ENCODE data around the gene PUM1. TPM values are rescaled to one million over a fixed set of nuclear protein-coding genes. Genes with fewer than 3 reads are reported as not detected.

Gene PUM1
- total and polyA plus RNA-seq, 2 donors (not counting 3 experiments of a cell fraction or from before 2014, with no cell fraction given): 94.7 to 124 TPM

DNA sequence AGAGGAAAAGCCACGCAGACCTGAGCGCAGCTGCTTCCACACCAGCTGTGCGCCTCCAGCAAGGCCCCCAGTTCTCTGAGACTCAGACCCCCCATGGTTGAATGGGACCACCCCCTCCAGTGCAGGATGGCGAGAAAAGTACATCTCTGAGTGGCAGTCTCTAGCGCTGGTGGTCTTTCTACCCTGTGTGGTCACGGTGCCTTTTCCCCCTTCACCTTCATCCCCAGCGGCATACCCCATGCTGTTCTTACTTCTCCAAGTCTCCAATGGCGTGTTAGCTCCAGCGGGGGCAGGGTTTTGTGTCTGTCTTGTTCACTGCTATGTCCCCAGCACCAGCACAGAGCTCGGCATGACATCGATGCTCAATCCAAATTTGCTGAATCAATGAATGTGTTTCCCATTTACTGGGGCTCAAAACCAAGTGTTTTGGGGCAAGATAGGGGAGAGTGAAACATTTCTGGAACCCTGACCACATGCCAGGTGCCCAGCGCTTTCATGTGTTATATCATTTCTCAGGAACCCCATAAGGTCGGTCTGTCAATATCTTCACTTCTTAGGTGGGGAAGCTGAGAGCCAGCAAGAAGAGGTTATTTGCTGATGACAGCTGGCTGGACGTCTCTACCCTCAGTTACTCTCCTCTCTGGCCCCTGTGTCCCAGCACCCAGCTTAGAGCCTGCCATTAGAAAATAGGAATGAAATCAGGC lies 156.0 kb downstream of the PUM1 start:
- ChIA-PET CTCF (interaction anchor here (0.7 to 8.1 kb wide), 10 partner anchors 27 to 190 kb away, joined by 3 to 528 read pairs (median 5); no protein-coding TSS in a partner anchor), POLR2A (no interaction called here)
- Histone ChIP-seq H3K9me3 (replicated peaks; ENCODE audit: control insufficient read depth, insufficient read depth, low read length) (no peaks in the 10 kb centered on the region), H3K36me3 (ENCODE audit: control insufficient read depth in 2 of 2, extremely low read depth in 1 of 2, insufficient read depth in 2 of 2, low read length in 2 of 2) (no peaks in the 10 kb centered on the region), H3K27ac (ENCODE audit: insufficient read depth, low read depth, low read length) (no peak overlapping the region), H3K79me2 (ENCODE audit: control insufficient read depth, insufficient read depth, low read length) (no peaks in the 10 kb centered on the region), H3K4me1 (ENCODE audit: control insufficient read depth, extremely low read depth, insufficient read depth, low read length) (peaks cover 6% of the 10 kb centered on the region), H3K9ac (replicated peaks; ENCODE audit: extremely low read depth, insufficient read depth, low read length) (no peak overlapping the region), H3K9me1 (replicated peaks; ENCODE audit: control insufficient read depth, extremely low read depth, insufficient read depth, low read length) (no peaks in the 10 kb centered on the region), H3K4me2 (ENCODE audit: insufficient read depth, low read length) (peak overlapping the region; percentile 57), H2AFZ (ENCODE audit: low read depth, low read length) (no peak overlapping the region), H4K20me1 (replicated peaks; ENCODE audit: control insufficient read depth, extremely low read depth, insufficient read depth, low read length) (no peaks in the 10 kb centered on the region), H3K4me3 (replicated peaks in 1 of 3; ENCODE audit: insufficient read depth in 1 of 3, low read depth in 1 of 3, low read length in 3 of 3) (no peak overlapping the region), H3K27me3 (ENCODE audit: control insufficient read depth in 2 of 2, insufficient read depth in 2 of 2, low read length in 2 of 2) (no peaks in the 10 kb centered on the region)
- dilution Hi-C loops (cut with MboI; ENCODE audit: extremely low pct_ligation_motif_present, low sequenced_read_pairs) (loop anchor here (25.0 kb wide), 1 partner anchor 97 kb away; no protein-coding TSS in a partner anchor), intact Hi-C loops (cut with micrococcal nuclease) (no loop called here)
- DNase-seq (ENCODE audit: low read depth, low spot score) (no peak), FAIRE-seq (peak; percentile 4)
- no TSS peak for BruUV-seq (replicated peaks)
- TF ChIP-seq POLR2A (IDR thresholded peaks at IDR 0.05; ENCODE audit: low read depth, low read length) (no peak), MYC (IDR thresholded peaks at IDR 0.05; ENCODE audit: low read depth, low read length) (no peak), GATA2 (IDR thresholded peaks at IDR 0.05; ENCODE audit: insufficient read depth, insufficient read length, low read depth, low read length) (no peak), POLR2AphosphoS5 (IDR thresholded peaks at IDR 0.05; ENCODE audit: insufficient read depth, low read depth, low read length) (no peak), FOS (IDR thresholded peaks at IDR 0.05; ENCODE audit: borderline replicate concordance, insufficient read depth, low read length) (no peak), JUN (IDR thresholded peaks at IDR 0.05; ENCODE audit: borderline replicate concordance, insufficient read depth, insufficient read length, low read depth) (no peak), EZH2 (IDR thresholded peaks at IDR 0.05; ENCODE audit: borderline replicate concordance, low read depth, low read length, severe bottlenecking) (no peak)
- TF ChIP-seq, protein P1, sequence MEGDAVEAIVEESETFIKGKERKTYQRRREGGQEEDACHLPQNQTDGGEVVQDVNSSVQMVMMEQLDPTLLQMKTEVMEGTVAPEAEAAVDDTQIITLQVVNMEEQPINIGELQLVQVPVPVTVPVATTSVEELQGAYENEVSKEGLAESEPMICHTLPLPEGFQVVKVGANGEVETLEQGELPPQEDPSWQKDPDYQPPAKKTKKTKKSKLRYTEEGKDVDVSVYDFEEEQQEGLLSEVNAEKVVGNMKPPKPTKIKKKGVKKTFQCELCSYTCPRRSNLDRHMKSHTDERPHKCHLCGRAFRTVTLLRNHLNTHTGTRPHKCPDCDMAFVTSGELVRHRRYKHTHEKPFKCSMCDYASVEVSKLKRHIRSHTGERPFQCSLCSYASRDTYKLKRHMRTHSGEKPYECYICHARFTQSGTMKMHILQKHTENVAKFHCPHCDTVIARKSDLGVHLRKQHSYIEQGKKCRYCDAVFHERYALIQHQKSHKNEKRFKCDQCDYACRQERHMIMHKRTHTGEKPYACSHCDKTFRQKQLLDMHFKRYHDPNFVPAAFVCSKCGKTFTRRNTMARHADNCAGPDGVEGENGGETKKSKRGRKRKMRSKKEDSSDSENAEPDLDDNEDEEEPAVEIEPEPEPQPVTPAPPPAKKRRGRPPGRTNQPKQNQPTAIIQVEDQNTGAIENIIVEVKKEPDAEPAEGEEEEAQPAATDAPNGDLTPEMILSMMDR (IDR thresholded peaks at IDR 0.05; ENCODE audit: extremely low read depth in 1 of 2, insufficient read depth in 1 of 2, low read depth in 1 of 2, low read length in 2 of 2): no peak
- TF ChIP-seq, protein P2, sequence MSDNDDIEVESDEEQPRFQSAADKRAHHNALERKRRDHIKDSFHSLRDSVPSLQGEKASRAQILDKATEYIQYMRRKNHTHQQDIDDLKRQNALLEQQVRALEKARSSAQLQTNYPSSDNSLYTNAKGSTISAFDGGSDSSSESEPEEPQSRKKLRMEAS (IDR thresholded peaks at IDR 0.05; ENCODE audit: insufficient read depth, insufficient read length): no peak
